Measurements from ENCODE around the gene TRIM50.

GRCh38 chr7:73354196-73354595 is 26.3 kb upstream of the TRIM50 start:
- no peak for TF ChIP-seq CTCF (conservative IDR thresholded peaks at IDR 0.05 in 1 of 2, IDR thresholded peaks at IDR 0.05 in 1 of 2; ENCODE audit: low read depth in 1 of 2, low read length in 2 of 2)
- no peak for TF ChIP-seq EZH2 (IDR thresholded peaks at IDR 0.05; ENCODE audit: low read length, missing control alignments)
